CD4-positive, CD25-positive, alpha-beta regulatory T cell (primary cell): ENCODE results near the gene POLRMT. TPM values are rescaled to one million over a fixed set of nuclear protein-coding genes. Genes with fewer than 3 reads are reported as not detected.
A peak's percentile ranks its signal among the peaks of the same experiment; 100 is the strongest.

ENCODE experiments used
- ATAC-seq, 2 donors: fragments of 150-1000 bp; cut with Tn5 transposase; one replicate each; pipeline ENCODE4 v1.10.0; 2021; ENCODE audit warnings: low read depth in 2 of 2, moderate number of reproducible peaks in 2 of 2, moderate library complexity in 1 of 2
- DNase-seq, 3 donors: peaks; one replicate each; pipeline versions ENCODE4 v3.0.0 to v3.0.0-alpha.2; 2012 to 2022; ENCODE audit warnings: mixed read lengths in 1 of 3
- H3K27ac ChIP-seq: one replicate; pipeline ENCODE4 v1.7.0; 2013; ENCODE audit warnings: mild to moderate bottlenecking, low read length; ENCODE audit not compliant: insufficient read depth, poor library complexity, severe bottlenecking
- H3K27me3 ChIP-seq: one replicate; pipeline ENCODE4 v1.7.0; 2013; ENCODE audit warnings: low read length; ENCODE audit not compliant: control insufficient read depth, insufficient read depth
- H3K36me3 ChIP-seq: one replicate; pipeline ENCODE4 v1.7.0; 2013; ENCODE audit warnings: mild to moderate bottlenecking, low read length, moderate library complexity; ENCODE audit not compliant: control insufficient read depth, insufficient read depth
- H3K4me1 ChIP-seq: 2 replicates; pipeline ENCODE4 v1.7.0; 2013; ENCODE audit warnings: mild to moderate bottlenecking, low read length; ENCODE audit not compliant: insufficient read depth, control insufficient read depth, poor library complexity, severe bottlenecking
- H3K4me3 ChIP-seq: one replicate; pipeline ENCODE4 v1.7.0; 2013; ENCODE audit warnings: low read depth, mild to moderate bottlenecking, low read length, moderate library complexity
- H3K9me3 ChIP-seq, 2 experiments: 1 replicate in 1 of 2; 2 replicates in 1 of 2; pipeline ENCODE4 v1.7.0; 2013; ENCODE audit warnings: low read length in 2 of 2, mild to moderate bottlenecking in 1 of 2, moderate library complexity in 1 of 2; ENCODE audit not compliant: control insufficient read depth in 2 of 2
- H3K27ac Mint-ChIP-seq, 3 donors: one replicate each; pipeline ENCODE4 v1.8.0; 2020 to 2022; ENCODE audit warnings: mild to moderate bottlenecking in 3 of 3, mixed read lengths in 3 of 3, moderate library complexity in 2 of 3
- H3K27me3 Mint-ChIP-seq: one replicate; pipeline ENCODE4 v1.8.0; 2022; ENCODE audit warnings: mild to moderate bottlenecking, mixed read lengths
- H3K36me3 Mint-ChIP-seq: one replicate; pipeline ENCODE4 v1.8.0; 2020; ENCODE audit warnings: mixed read lengths
- H3K4me1 Mint-ChIP-seq, 4 donors: one replicate each; pipeline ENCODE4 v1.8.0; 2020 to 2022; ENCODE audit warnings: mixed read lengths in 4 of 4, mild to moderate bottlenecking in 1 of 4
- H3K4me3 Mint-ChIP-seq, 4 donors: one replicate each; pipeline ENCODE4 v1.8.0; 2020 to 2022; ENCODE audit warnings: mild to moderate bottlenecking in 4 of 4, mixed read lengths in 4 of 4, moderate library complexity in 3 of 4
- H3K9me3 Mint-ChIP-seq, 7 donors: one replicate each; pipeline ENCODE4 v1.8.0; 2020 to 2022; ENCODE audit warnings: mixed read lengths in 7 of 7, mild to moderate bottlenecking in 3 of 7, moderate library complexity in 2 of 7
- polyA plus RNA-seq, 4 donors: library from polyadenylated mRNA; unstranded; fragments of 300-500 nt; fragmentation: Illumina TruSeq; gene quantifications; one replicate each; pipeline ENCODE4 v1.2.3, GENCODE V29; 2021
- total RNA-seq: library from RNA; stranded (reverse); gene quantifications from one replicate; pipeline ENCODE4 v1.2.3, GENCODE V29; 2022

Gene POLRMT
- total and polyA plus RNA-seq, 5 donors from 2014 or later: 25.4 to 62.9 (median 35.8) TPM

- no peaks in the 10 kb centered on the region for H3K27me3 Mint-ChIP-seq
- H3K27ac Mint-ChIP-seq: no peak overlapping the region
- H3K4me1 ChIP-seq: peaks cover 11% of the 10 kb centered on the region
- H3K4me3 Mint-ChIP-seq: no peak overlapping the region
- no peaks in the 10 kb centered on the region for H3K9me3 ChIP-seq
- DNase-seq: no peak
- no peak for ATAC-seq
- H3K4me1 Mint-ChIP-seq: peaks cover 0 to 19% (median 0%) of the 10 kb centered on the region in 4 donors
- no peaks in the 10 kb centered on the region for H3K9me3 Mint-ChIP-seq
- H3K27me3 ChIP-seq: no peaks in the 10 kb centered on the region
- no peak overlapping the region for H3K27ac ChIP-seq
- peaks cover 15% of the 10 kb centered on the region for H3K36me3 ChIP-seq
- no peaks in the 10 kb centered on the region for H3K36me3 Mint-ChIP-seq
- H3K4me3 ChIP-seq: no peak overlapping the region
Measured at GRCh38 chr19:580274-580835, 53.0 kb downstream of the POLRMT start.

- peak overlapping the region in 1 of 3 donors; percentile 20 for H3K27ac Mint-ChIP-seq
Measured at GRCh38 chr19:579842-580155, 53.5 kb downstream of the POLRMT start.

GRCh38 chr19:579111-579841 lies 54.1 kb downstream of the POLRMT start:
- H3K4me3 Mint-ChIP-seq: peak overlapping the region in 1 of 4 donors; percentile 41
- no peaks in the 10 kb centered on the region for H3K27me3 Mint-ChIP-seq
- no peak overlapping the region for H3K27ac Mint-ChIP-seq
- ATAC-seq: no peak
- H3K36me3 ChIP-seq: peaks cover 15% of the 10 kb centered on the region
- no peak overlapping the region for H3K4me3 ChIP-seq
- H3K9me3 Mint-ChIP-seq: no peaks in the 10 kb centered on the region
- no peaks in the 10 kb centered on the region for H3K36me3 Mint-ChIP-seq
- no peaks in the 10 kb centered on the region for H3K27me3 ChIP-seq
- no peak for DNase-seq
- no peaks in the 10 kb centered on the region for H3K9me3 ChIP-seq
- peaks cover 0 to 27% (median 6%) of the 10 kb centered on the region in 4 donors for H3K4me1 Mint-ChIP-seq
- peaks cover 20% of the 10 kb centered on the region for H3K4me1 ChIP-seq
- no peak overlapping the region for H3K27ac ChIP-seq

More at GRCh38 chr19:579842-580155, 53.5 kb downstream of the POLRMT start:
- Histone ChIP-seq H3K27me3 (no peaks in the 10 kb centered on the region), H3K27ac (no peak overlapping the region), H3K4me3 (no peak overlapping the region), H3K36me3 (peaks cover 15% of the 10 kb centered on the region), H3K4me1 (peaks cover 16% of the 10 kb centered on the region), H3K9me3 (no peaks in the 10 kb centered on the region)
- no peak overlapping the region for H3K4me3 Mint-ChIP-seq
- H3K36me3 Mint-ChIP-seq: no peaks in the 10 kb centered on the region
- peaks cover 0 to 22% (median 3%) of the 10 kb centered on the region in 4 donors for H3K4me1 Mint-ChIP-seq
- H3K9me3 Mint-ChIP-seq: no peaks in the 10 kb centered on the region
- H3K27me3 Mint-ChIP-seq: no peaks in the 10 kb centered on the region
- DNase-seq (no peak), ATAC-seq (no peak)

DNA sequence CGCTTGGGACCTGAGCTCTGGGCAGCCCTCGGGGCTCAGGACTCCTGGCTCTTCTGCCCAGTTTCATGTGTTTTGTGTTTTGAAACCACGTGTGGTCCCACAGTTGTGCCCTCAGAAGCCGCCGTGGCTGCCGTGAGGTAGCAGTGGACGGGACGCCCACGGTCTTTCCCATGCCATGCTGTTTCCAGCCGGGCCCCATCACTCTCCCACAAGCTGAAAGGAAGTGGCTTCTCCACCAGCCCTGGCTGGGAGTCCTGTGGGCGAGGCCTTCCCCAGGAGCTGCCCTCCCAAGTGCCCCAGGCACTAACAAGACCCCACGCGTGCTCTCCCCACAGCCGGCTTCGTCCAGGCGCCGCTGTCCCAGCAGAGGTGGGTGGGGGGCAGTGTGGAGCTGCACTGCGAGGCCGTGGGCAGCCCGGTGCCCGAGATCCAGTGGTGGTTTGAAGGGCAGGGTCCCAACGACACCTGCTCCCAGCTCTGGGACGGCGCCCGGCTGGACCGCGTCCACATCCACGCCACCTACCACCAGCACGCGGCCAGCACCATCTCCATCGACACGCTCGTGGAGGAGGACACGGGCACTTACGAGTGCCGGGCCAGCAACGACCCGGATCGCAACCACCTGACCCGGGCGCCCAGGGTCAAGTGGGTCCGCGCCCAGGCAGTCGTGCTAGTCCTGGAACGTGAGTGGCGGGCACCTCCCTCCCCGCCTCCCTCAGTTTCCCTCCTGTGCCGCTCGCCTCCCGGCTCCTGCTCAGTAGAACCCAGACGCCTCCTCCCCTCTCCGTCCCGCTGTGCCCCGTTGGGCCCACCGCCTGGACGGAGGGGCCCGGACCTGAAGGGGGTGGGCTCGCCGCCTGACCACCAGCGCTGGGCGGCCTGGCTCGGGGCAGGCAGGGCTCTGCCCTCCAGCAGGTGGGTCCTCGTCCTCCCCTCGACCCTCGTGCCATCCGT lies 55.6 kb downstream of the POLRMT start:
- no peak for DNase-seq
- peak overlapping the region in 1 of 4 donors; percentile 41 for H3K4me3 Mint-ChIP-seq

DNA sequence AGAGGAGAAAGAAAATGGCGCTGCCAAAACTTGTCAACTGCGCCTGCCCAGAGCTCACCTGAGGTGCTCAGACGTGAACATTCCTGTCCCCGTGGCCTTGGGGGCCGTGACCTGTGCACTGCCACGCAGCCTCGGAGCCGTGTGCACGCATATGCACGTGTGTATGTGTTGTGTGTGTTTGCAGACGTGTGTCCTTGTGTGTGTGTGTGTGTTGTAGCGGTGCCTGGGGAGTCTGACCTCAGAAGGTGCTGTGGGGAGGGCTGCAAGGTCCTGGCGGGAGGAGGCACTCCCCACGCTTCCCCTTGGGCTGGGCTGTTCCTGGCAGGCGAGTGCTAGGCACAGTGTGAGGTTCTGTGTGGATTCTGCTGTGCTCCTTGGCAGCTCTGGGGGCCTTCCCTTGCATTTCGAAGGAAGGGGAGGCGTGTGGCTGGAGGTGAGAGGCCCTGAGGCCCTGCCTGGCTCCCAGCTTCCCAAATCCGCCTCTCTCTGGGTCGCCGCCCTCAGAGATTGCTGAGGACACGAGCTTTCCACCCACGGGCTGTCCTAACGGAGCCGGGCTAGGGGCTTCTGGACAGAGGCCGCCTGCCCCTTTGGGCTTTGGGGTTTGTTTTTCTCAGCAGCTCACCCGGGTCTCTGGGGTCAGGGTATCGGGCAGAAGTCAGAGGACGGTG lies 56.4 kb downstream of the POLRMT start:
- ATAC-seq: no peak
- no peak for DNase-seq
- H3K27me3 ChIP-seq: no peaks in the 10 kb centered on the region
- Mint-ChIP-seq H3K9me3 (no peaks in the 10 kb centered on the region), H3K4me1 (peaks cover 0 to 38% (median 9%) of the 10 kb centered on the region in 4 donors), H3K36me3 (no peaks in the 10 kb centered on the region), H3K27ac (peak overlapping the region in 1 of 3 donors; percentile 62), H3K4me3 (peak overlapping the region in 1 of 4 donors; percentile 47), H3K27me3 (no peaks in the 10 kb centered on the region)
- H3K27ac ChIP-seq: no peak overlapping the region
- peaks cover 7% of the 10 kb centered on the region for H3K36me3 ChIP-seq
- no peaks in the 10 kb centered on the region for H3K9me3 ChIP-seq
- H3K4me1 ChIP-seq: peaks cover 33% of the 10 kb centered on the region
- no peak overlapping the region for H3K4me3 ChIP-seq

More for the DNA sequence above, 55.6 kb downstream of the POLRMT start:
- H3K9me3 Mint-ChIP-seq: no peaks in the 10 kb centered on the region
- no peaks in the 10 kb centered on the region for H3K27me3 ChIP-seq
- no peak for ATAC-seq
- H3K9me3 ChIP-seq: no peaks in the 10 kb centered on the region
- H3K4me3 ChIP-seq: no peak overlapping the region
- H3K36me3 Mint-ChIP-seq: no peaks in the 10 kb centered on the region
- H3K27ac Mint-ChIP-seq: peak overlapping the region in 1 of 3 donors; percentile 62
- H3K4me1 Mint-ChIP-seq: peaks cover 0 to 36% (median 9%) of the 10 kb centered on the region in 4 donors
- H3K36me3 ChIP-seq: peaks cover 11% of the 10 kb centered on the region
- H3K27me3 Mint-ChIP-seq: no peaks in the 10 kb centered on the region
- peaks cover 31% of the 10 kb centered on the region for H3K4me1 ChIP-seq
- no peak overlapping the region for H3K27ac ChIP-seq

GRCh38 chr19:575527-576506 lies 57.5 kb downstream of the POLRMT start:
- H3K4me1 Mint-ChIP-seq: peaks cover 0 to 45% (median 13%) of the 10 kb centered on the region in 4 donors
- DNase-seq (no peak), ATAC-seq (no peak)
- H3K27ac Mint-ChIP-seq: no peak overlapping the region
- Histone ChIP-seq H3K36me3 (no peaks in the 10 kb centered on the region), H3K4me3 (no peak overlapping the region), H3K27ac (no peak overlapping the region), H3K4me1 (peaks cover 40% of the 10 kb centered on the region), H3K27me3 (no peaks in the 10 kb centered on the region), H3K9me3 (no peaks in the 10 kb centered on the region)
- H3K9me3 Mint-ChIP-seq: peaks cover 0 to 2% (median 0%) of the 10 kb centered on the region in 7 donors
- no peaks in the 10 kb centered on the region for H3K36me3 Mint-ChIP-seq
- H3K4me3 Mint-ChIP-seq: no peak overlapping the region
- peaks cover 4% of the 10 kb centered on the region for H3K27me3 Mint-ChIP-seq
